Activated CD8-positive, alpha-beta memory T cell treated with anti-CD3 and anti-CD28 coated beads, Interleukin-2, amount 50 U/mL, for 1 hour (primary cell): Measurements from ENCODE around the gene S100A7A.
"Not testable (repeated sequence)": the region's sequence is repeated elsewhere in the genome, so short reads cannot be mapped to it uniquely, and the experiment has no call there.

Experiments
- DNase-seq: peaks from one replicate; pipeline ENCODE4 v3.0.0-alpha.2; 2020; ENCODE audit errors: extremely low read depth

Gene S100A7A

DNA sequence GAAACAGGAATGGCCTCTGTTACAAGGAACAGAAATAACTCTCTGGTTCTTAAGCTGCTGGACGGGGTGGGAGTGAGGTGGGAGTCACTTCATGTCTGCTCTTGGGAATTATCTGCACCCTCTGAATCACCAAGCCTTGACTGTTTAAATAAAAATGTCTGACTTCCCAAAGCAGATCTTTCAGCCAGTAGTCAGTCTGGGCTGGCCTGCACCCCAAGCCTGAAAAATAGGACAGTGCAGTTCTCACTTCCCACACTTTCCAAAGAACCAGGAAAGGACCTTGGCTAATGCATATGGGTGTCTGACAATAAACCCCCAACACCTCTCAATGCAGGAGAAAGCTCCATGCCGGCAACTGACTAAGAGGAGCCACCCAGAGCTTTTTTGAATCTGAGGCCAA, 43.3 kb downstream of the S100A7A start:
- no peak for DNase-seq

DNA sequence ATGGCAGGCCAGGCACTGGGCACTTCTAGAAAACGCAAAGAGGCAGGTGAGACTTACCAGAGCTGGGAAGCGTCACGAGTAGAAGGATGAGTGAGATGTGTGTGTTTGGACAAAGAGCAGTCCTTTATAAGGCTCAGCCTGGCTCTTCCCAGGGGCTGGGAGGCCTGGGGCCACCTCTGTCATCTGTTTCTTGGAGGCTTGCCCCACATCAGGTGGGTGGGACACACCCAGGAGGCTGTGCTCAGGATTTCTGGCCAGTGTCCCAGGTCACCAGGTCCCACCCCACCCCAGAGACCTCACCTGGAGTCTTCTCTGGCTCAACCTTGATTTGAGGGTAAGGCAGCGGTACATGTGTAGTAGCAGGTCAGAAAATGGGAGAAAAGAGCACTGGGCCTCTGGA, 44.2 kb downstream of the S100A7A start, which contains the start of gene S100A7:
S100A7 (minus strand) TSS at position 101 of the 400 bp plus-strand sequence. CDS start 1,638 bp downstream, outside the sequence.
- DNase-seq = no peak

DNA sequence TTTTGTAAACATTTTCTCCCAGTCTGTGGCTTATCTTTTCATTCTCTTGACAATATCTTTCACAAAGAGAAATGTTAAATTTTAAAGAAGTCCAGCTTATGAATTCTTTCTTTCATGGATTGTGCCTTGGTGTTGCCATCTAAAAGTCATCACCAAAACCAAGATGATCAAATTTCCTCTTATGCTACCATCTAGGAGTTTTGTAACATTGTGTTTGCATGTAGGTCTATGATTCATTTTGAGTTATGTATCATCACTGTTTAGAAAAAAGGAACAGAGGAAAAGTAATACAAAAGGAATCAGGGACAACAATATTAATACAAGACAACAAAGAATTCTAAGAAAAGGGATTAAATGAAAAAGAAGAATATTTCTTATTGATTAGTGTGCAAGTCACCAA, 46.4 kb downstream of the S100A7A start:
- not testable (repeated sequence) for DNase-seq

DNA sequence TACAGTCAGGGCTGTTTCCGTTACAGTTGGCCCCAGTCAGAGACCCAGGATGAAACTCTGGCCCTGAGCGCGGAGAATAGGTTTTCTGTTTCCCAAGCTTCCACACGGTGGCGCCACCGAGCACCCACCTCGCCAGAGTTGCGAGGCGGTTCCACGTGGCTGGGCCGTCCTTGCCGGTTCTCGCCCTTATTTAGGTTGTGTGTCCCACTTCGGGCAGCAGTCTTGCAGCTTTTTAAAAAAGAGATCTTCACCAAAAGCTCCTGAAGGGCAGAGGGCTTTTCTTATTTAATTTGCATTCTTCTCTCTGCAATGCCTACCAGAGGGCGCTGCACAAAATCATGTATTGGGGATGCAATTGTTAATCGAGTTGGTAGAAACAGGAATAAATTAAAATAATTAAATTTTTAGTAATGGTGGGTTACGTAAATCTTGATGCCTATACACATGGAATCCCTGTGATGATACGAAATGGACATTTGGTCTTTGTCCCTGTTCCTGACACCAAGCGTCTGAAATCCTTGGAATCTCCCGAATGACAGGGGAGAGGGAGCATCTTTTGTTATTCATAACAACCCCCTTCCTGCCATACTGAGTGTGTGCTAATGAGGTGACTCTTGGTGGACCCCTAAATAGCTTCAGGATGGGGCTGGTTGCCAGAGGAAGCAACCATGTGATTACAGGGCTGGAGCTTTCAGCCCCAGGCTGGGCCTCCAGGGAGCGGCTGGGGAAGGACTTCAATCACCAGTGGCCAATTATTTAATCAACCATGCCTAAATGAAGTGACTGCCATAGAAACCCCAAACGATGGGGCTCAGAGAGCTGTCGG, 49.7 kb downstream of the S100A7A start:
- DNase-seq = no peak

DNA sequence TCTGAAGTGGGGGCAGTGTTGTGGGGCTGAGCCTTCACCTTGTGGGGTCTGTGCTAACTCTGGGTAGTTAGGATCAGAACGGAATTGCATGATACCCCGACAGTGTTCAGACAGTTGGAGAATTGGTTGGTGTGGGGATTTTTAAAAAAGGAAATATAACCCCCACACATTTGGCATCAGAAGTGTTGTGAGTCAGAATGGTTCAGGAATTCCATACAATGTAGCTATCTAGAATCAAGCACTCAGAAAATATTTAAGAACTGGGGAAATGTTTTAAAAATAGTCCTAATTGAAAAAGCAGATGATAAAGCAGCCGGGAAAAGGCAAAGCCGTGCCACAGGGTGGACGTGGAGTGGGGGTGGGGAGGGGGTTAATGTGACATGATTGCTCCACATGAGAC, 50.6 kb downstream of the S100A7A start:
- DNase-seq = no peak

DNA sequence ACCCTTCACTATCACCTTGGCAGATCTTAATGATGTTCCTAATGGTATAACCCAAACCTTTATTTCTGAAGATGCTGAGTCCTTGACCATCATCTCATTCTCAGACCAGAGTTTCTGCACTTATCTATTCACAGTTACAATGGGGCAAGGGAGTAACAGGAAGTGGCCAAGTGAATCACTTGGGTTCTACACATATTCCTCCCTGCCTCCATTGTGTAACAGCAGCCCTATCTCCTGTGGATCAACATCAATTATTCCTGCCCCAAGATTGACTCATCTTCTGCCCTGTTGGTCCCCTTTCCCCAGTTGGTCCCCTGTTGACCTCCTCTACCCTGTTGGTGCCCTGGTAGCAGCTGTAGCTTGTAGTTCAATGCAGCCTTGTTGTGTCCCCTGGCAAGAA, 54.4 kb downstream of the S100A7A start:
- no peak for DNase-seq
